A673 (cell line): Measurements from ENCODE around the gene USHBP1. TPM values are rescaled to one million over a fixed set of nuclear protein-coding genes. Genes with fewer than 3 reads are reported as not detected.
A peak's percentile ranks its signal among the peaks of the same experiment; 100 is the strongest.

Experiments used
- BruUV-seq: library from RNA; stranded (reverse); fragments of 400-500 nt; replicated peaks from 2 replicates; lab custom pipeline; 2021; lab: Mats Ljungman, UMichigan
- CTCF ChIA-PET: fragments of 300-600 bp; sonication (Branson Sonifier 250); formaldehyde crosslinking; loops from one replicate; lab custom pipeline; 2022; ENCODE audit warnings: antibody characterized with exemption; lab: Charles Lee
- POLR2A ChIA-PET: fragments of 300-600 bp; sonication (Branson Sonifier 250); formaldehyde crosslinking; loops from one replicate; lab custom pipeline; 2022; ENCODE audit warnings: antibody characterized with exemption; ENCODE audit not compliant: low non-redundant PET; lab: Charles Lee
- DNase-seq: peaks from one replicate; pipeline ENCODE4 v3.0.0-alpha.2; 2015; ENCODE audit warnings: low spot score
- H3K27ac ChIP-seq: fragments of 200-600 bp; sonication (generic); 2 replicates; pipeline ENCODE4 v1.5.1; 2016; ENCODE audit warnings: mixed run types, low read depth, mild to moderate bottlenecking, mixed read lengths, antibody characterized with exemption, low read length; ENCODE audit not compliant: poor library complexity, severe bottlenecking
- H3K27me3 ChIP-seq: fragments of 200-600 bp; sonication (generic); replicated peaks from 2 replicates; pipeline ENCODE4 v1.6.1; 2017; ENCODE audit warnings: mixed run types, low read depth, mild to moderate bottlenecking, mixed read lengths, antibody characterized with exemption, low read length; ENCODE audit not compliant: insufficient read depth, poor library complexity
- H3K36me3 ChIP-seq: fragments of 200-600 bp; sonication (generic); 2 replicates; pipeline ENCODE4 v1.6.1; 2016; ENCODE audit warnings: mixed run types, mild to moderate bottlenecking, mixed read lengths, antibody characterized with exemption, low read length; ENCODE audit not compliant: insufficient read depth, poor library complexity, severe bottlenecking
- H3K4me1 ChIP-seq: fragments of 200-600 bp; sonication (generic); 2 replicates; pipeline ENCODE4 v1.6.1; 2017; ENCODE audit warnings: mixed run types, mild to moderate bottlenecking, mixed read lengths, antibody characterized with exemption, low read length; ENCODE audit not compliant: insufficient read depth, poor library complexity, severe bottlenecking
- H3K4me3 ChIP-seq: fragments of 200-600 bp; sonication (generic); 2 replicates; pipeline ENCODE4 v1.5.1; 2016; ENCODE audit warnings: low read depth, mixed run types, mild to moderate bottlenecking, mixed read lengths, low read length; ENCODE audit not compliant: poor library complexity, severe bottlenecking
- H3K9me3 ChIP-seq: fragments of 200-600 bp; sonication (generic); 2 replicates; pipeline ENCODE4 v1.6.1; 2016; ENCODE audit warnings: mixed run types, low read depth, mild to moderate bottlenecking, mixed read lengths, antibody characterized with exemption, low read length; ENCODE audit not compliant: poor library complexity, severe bottlenecking
- CTCF ChIP-seq: fragments of 300-800, 200-600 bp; sonication (generic); conservative IDR thresholded peaks from 2 replicates; pipeline ENCODE4 v1.5.1; 2017; ENCODE audit warnings: low read depth, mild to moderate bottlenecking, antibody characterized with exemption, low read length, moderate library complexity, mixed read lengths
- EZH2 ChIP-seq: fragments of 200-600 bp; sonication (generic); IDR thresholded peaks from 2 replicates; pipeline ENCODE4 v1.6.1; 2017; ENCODE audit warnings: borderline replicate concordance, low read depth, mild to moderate bottlenecking, mixed read lengths, antibody characterized with exemption, low read length; ENCODE audit not compliant: poor library complexity, severe bottlenecking
- intact Hi-C: fragments of 100-400 bp; cut with micrococcal nuclease; formaldehyde crosslinking; loops from one replicate; pipeline ENCODE4 v1.10.0; 2022; ENCODE audit not compliant: unreplicated experiment
- total RNA-seq: library from RNA; stranded (reverse); gene quantifications from 2 replicates; pipeline ENCODE4 v1.2.3, GENCODE V29; 2021

The USHBP1 gene
- total RNA-seq, 1 experiment from 2014 or later, result not detected

- no peaks in the 10 kb centered on the region for H3K27me3 ChIP-seq
- H3K27ac ChIP-seq, result no peak overlapping the region
- H3K36me3 ChIP-seq, result peaks cover 3% of the 10 kb centered on the region
- H3K4me1 ChIP-seq, result peaks cover 19% of the 10 kb centered on the region
- no peak for TF ChIP-seq CTCF
- TF ChIP-seq EZH2, result no peak
- ChIA-PET CTCF (no interaction called here), POLR2A (no interaction called here)
- no peak overlapping the region for H3K4me3 ChIP-seq
- DNase-seq, result no peak
- intact Hi-C loops, result no loop called here
- no peaks in the 10 kb centered on the region for H3K9me3 ChIP-seq
- no TSS peak for BruUV-seq
Observed at GRCh38 chr19:17307876-17308377, 43.4 kb upstream of the USHBP1 start.

GRCh38 chr19:17306285-17306714, 41.8 kb upstream of the USHBP1 start:
- peak overlapping the region; percentile 85 for H3K27ac ChIP-seq
- H3K9me3 ChIP-seq, result no peaks in the 10 kb centered on the region
- no peak for DNase-seq
- CTCF ChIA-PET, result interaction anchor here (0.6 to 0.7 kb wide), 4 partner anchors 13 to 716 kb away, joined by 3 to 10 read pairs (median 4); no protein-coding TSS in a partner anchor
- peaks cover 19% of the 10 kb centered on the region for H3K4me1 ChIP-seq
- H3K36me3 ChIP-seq, result no peaks in the 10 kb centered on the region
- TF ChIP-seq CTCF (no peak), EZH2 (no peak)
- POLR2A ChIA-PET, result no interaction called here
- TSS peak; percentile 24 for BruUV-seq
- H3K4me3 ChIP-seq, result peak overlapping the region; percentile 70
- H3K27me3 ChIP-seq, result no peaks in the 10 kb centered on the region
- intact Hi-C loops, result no loop called here

GRCh38 chr19:17305517-17306284, 41.2 kb upstream of the USHBP1 start, which contains the start of gene MRPL34:
Gene MRPL34 (plus strand): TSS chr19:17305872. CDS start chr19:17305893, 21 bp downstream.
- Histone ChIP-seq H3K4me1 (peaks cover 19% of the 10 kb centered on the region), H3K27ac (peak within 1 kb of the TSS; percentile 85), H3K9me3 (no peaks in the 10 kb centered on the region), H3K36me3 (no peaks in the 10 kb centered on the region), H3K4me3 (peak within 1 kb of the TSS; percentile 70), H3K27me3 (no peaks in the 10 kb centered on the region)
- ChIA-PET CTCF (interaction anchor here (0.6 to 0.7 kb wide), 2 partner anchors 13 to 38 kb away, joined by 3 to 4 read pairs; no protein-coding TSS in a partner anchor), POLR2A (interaction anchor here (0.5 to 0.6 kb wide), 2 partner anchors 32 to 39 kb away, joined by 21 to 24 read pairs; partner anchors contain the start of gene BABAM1)
- DNase-seq, result peak; percentile 99
- BruUV-seq, result no TSS peak
- peak; percentile 76 for TF ChIP-seq CTCF
- TF ChIP-seq EZH2, result no peak
- intact Hi-C loops, result no loop called here
